Measurements from ENCODE around the gene FRK.

- TF ChIP-seq POLR2A (IDR thresholded peaks at IDR 0.05; ENCODE audit: low read depth, low read length) (no peak), POLR2AphosphoS5 (IDR thresholded peaks at IDR 0.05; ENCODE audit: low read depth, low read length) (no peak), TAF1 (IDR thresholded peaks at IDR 0.05; ENCODE audit: borderline replicate concordance, low read depth, low read length) (no peak)
Measured at GRCh38 chr6:115983998-115984397, 76.7 kb downstream of the FRK start.

All from GM12892 (cell line).